HepG2 (cell line): Measurements from ENCODE around the gene CSTPP1. TPM values are rescaled to one million over a fixed set of nuclear protein-coding genes. Genes with fewer than 3 reads are reported as not detected.

Experiments used
- AHR ChIP-seq: IDR thresholded peaks from 2 replicates; pipeline ENCODE4 v1.6.1; 2018; ENCODE audit warnings: missing genetic modification reagents, missing compliant biosample characterization
- BCL6 ChIP-seq: IDR thresholded peaks from 2 replicates; pipeline ENCODE4 v1.6.1; 2016; ENCODE audit warnings: missing genetic modification reagents, missing compliant biosample characterization
- CBX2 ChIP-seq, 2 experiments: fragments of 200-600 bp in 1 of 2; sonication (generic); formaldehyde crosslinking in 1 of 2; IDR thresholded peaks; 2 replicates each; pipeline versions ENCODE4 v1.7.0 to v1.8.1; 2018 to 2022; ENCODE audit warnings: low read depth in 2 of 2, low read length in 1 of 2, mild to moderate bottlenecking in 1 of 2, missing genetic modification reagents in 1 of 2
- CEBPB ChIP-seq: IDR thresholded peaks from 2 replicates; pipeline ENCODE4 v1.6.1; 2011; ENCODE audit warnings: low read depth, low read length, improper control_type of control experiment, borderline replicate concordance
- CREM ChIP-seq, 2 experiments: sonication (generic) in 1 of 2; formaldehyde crosslinking in 1 of 2; IDR thresholded peaks; 2 replicates each; pipeline versions ENCODE4 v1.4.0 to v1.6.1; 2016 to 2020; ENCODE audit warnings: antibody characterized with exemption in 1 of 2, mild to moderate bottlenecking in 1 of 2, missing genetic modification reagents in 1 of 2
- GABPA ChIP-seq, 2 experiments: IDR thresholded peaks; 2 replicates each; pipeline ENCODE4 v1.6.1; 2011 to 2016; ENCODE audit warnings: low read depth in 2 of 2, low read length in 1 of 2, missing biosample characterization in 1 of 2, missing genetic modification characterization in 1 of 2
- GTF2F1 ChIP-seq: fragments of 150-350 bp; IDR thresholded peaks from 2 replicates; pipeline ENCODE4 v1.6.1; 2014; ENCODE audit warnings: low read length
- HNF4A ChIP-seq: sonication (generic); formaldehyde crosslinking; IDR thresholded peaks from 2 replicates; pipeline ENCODE4 v1.4.0; 2020; ENCODE audit warnings: missing genetic modification reagents
- JUNB ChIP-seq: sonication (generic); formaldehyde crosslinking; IDR thresholded peaks from 2 replicates; pipeline ENCODE4 v1.8.0; 2022; ENCODE audit warnings: missing genetic modification reagents, mild to moderate bottlenecking, borderline replicate concordance
- KDM2A ChIP-seq: sonication (generic); formaldehyde crosslinking; IDR thresholded peaks from 2 replicates; pipeline ENCODE4 v1.4.0; 2020; ENCODE audit warnings: low read depth, missing genetic modification reagents, borderline replicate concordance
- KLF12 ChIP-seq: sonication (generic); formaldehyde crosslinking; IDR thresholded peaks from 2 replicates; pipeline ENCODE4 v1.4.0; 2020; ENCODE audit warnings: missing genetic modification reagents, borderline replicate concordance
- NR2C2 ChIP-seq: sonication (generic); formaldehyde crosslinking; IDR thresholded peaks from 2 replicates; pipeline ENCODE4 v1.4.0; 2020; ENCODE audit warnings: missing genetic modification reagents, mild to moderate bottlenecking, moderate library complexity, borderline replicate concordance
- RNF2 ChIP-seq: fragments of 450-650 bp; conservative IDR thresholded peaks from 2 replicates; pipeline ENCODE4 v1.6.1; 2016; ENCODE audit warnings: low read depth
- SYNCRIP ChIP-seq: fragments of 200-400 bp; formaldehyde crosslinking; IDR thresholded peaks from 2 replicates; pipeline ENCODE4 v1.6.1; 2018; ENCODE audit warnings: mild to moderate bottlenecking, low read depth, low read length; ENCODE audit not compliant: insufficient read depth
- TCF7L2 ChIP-seq: IDR thresholded peaks from 2 replicates; pipeline ENCODE4 v1.6.1; 2011; ENCODE audit warnings: mild to moderate bottlenecking, low read depth, low read length, moderate library complexity
- TEAD2 ChIP-seq: sonication (generic); formaldehyde crosslinking; IDR thresholded peaks from 2 replicates; pipeline ENCODE4 v1.9.0; 2021; ENCODE audit warnings: missing genetic modification reagents
- YEATS2 ChIP-seq: sonication (generic); formaldehyde crosslinking; IDR thresholded peaks from 2 replicates; pipeline ENCODE4 v1.4.0; 2020; ENCODE audit warnings: missing genetic modification reagents, borderline replicate concordance
- ZIK1 ChIP-seq: sonication (generic); formaldehyde crosslinking; IDR thresholded peaks from 2 replicates; pipeline ENCODE4 v1.5.0; 2020; ENCODE audit warnings: mild to moderate bottlenecking, low read depth, missing genetic modification reagents, borderline replicate concordance
- ZMYM3 ChIP-seq: sonication (generic); formaldehyde crosslinking; IDR thresholded peaks from 2 replicates; pipeline ENCODE4 v1.5.1; 2020; ENCODE audit warnings: mild to moderate bottlenecking, missing genetic modification reagents
- ZNF205 ChIP-seq: IDR thresholded peaks from 2 replicates; pipeline ENCODE4 v1.6.1; 2018; ENCODE audit warnings: missing biosample characterization, missing genetic modification reagents
- ZNF577 ChIP-seq: sonication (generic); formaldehyde crosslinking; IDR thresholded peaks from 2 replicates; pipeline ENCODE4 v1.4.0; 2020; ENCODE audit warnings: mild to moderate bottlenecking, low read depth, missing genetic modification reagents, borderline replicate concordance
- ZNF598 ChIP-seq: sonication (generic); formaldehyde crosslinking; IDR thresholded peaks from 2 replicates; pipeline ENCODE4 v1.5.1; 2020; ENCODE audit warnings: mild to moderate bottlenecking, missing genetic modification reagents, borderline replicate concordance
- ZNF614 ChIP-seq: IDR thresholded peaks from 2 replicates; pipeline ENCODE4 v1.6.1; 2018; ENCODE audit warnings: missing biosample characterization, missing genetic modification reagents, inconsistent platforms, borderline replicate concordance
- polyA plus RNA-seq, 8 experiments: library from polyadenylated mRNA; depleted of rRNA in 3 of 8; stranded (reverse) in 7 of 8; unstranded in 1 of 8; fragments of >200 nt; fragmentation: Illumina TruSeq in 4 of 8; extraction: Trizol in 4 of 8; gene quantifications; 2 replicates each; pipeline versions ENCODE4 v1.2.1 to v1.2.3, GENCODE V29; 2011 to 2016; ENCODE audit warnings: low read depth in 4 of 8, missing spikeins in 1 of 8, mixed read lengths in 1 of 8; ENCODE audit not compliant: insufficient read depth in 1 of 8
- total RNA-seq, 5 experiments: library from RNA; depleted of rRNA; stranded (reverse); fragments of >200 nt; fragmentation: Illumina TruSeq; extraction: Trizol; gene quantifications; 2 replicates each; pipeline ENCODE4 v1.2.3, GENCODE V29; 2016; ENCODE audit warnings: low read depth in 1 of 5
- TF ChIP-seq, protein P1 (sequence below): IDR thresholded peaks from 2 replicates; pipeline ENCODE4 v1.6.1; 2016; ENCODE audit warnings: mild to moderate bottlenecking, missing biosample characterization, missing genetic modification reagents
- TF ChIP-seq, protein P2 (sequence below): sonication (generic); formaldehyde crosslinking; IDR thresholded peaks from 2 replicates; pipeline ENCODE4 v1.4.0; 2020; ENCODE audit warnings: missing genetic modification reagents

The CSTPP1 gene
- total and polyA plus RNA-seq, 2 of the 13 experiments (the other 11 are each of a cell fraction or from before 2014, with no cell fraction given), result 12.3 to 14.6 TPM

DNA sequence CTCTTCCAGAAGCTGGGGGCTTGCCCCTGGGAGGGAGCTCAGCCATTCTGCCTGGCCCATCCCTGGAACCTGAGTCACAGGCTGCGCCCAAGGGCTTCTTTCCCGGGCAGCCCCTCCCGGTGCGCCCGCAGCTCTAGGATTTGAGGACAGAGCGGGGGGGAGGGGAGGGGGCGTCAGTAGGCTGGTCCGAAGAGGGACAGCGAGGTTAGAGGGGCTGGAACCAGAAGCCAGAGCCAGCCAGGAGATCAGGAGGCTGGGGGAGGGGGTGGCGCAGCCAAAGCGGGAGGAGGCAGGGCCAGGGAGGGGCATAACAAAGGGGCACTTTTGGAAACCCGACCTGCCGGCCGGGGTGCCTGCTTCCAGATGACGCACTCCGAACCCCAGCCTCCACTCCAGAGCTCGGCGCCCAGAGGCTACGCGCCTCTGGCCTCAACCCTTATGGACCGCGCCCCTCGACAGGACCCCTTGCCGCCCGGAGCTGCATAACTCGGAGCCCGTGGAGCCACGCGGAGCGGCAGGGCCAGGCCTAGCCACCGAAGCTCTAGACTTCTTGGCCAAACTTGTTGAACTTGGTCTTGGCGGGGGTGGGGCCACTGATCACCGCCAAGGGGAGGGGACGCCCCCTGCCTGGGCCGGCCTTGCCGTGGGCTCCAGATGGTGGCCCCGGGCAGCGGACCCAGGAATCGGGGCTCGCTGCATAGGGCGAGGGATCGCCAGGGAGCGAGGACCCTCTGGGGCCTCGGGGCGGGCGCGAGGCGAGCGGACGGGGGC is 248.9 kb downstream of the CSTPP1 start (continued):
- peak; percentile 89; the same call in 1 of the 2 replicates for TF ChIP-seq KLF12
- no peak for TF ChIP-seq ZMYM3 (CRISPR knock-in tag)
- TF ChIP-seq KDM2A (CRISPR knock-in tag), result peak; percentile 55; the same call in 1 of the 2 replicates
- TF ChIP-seq ZNF577 (CRISPR knock-in tag), result 0 out of 2 replicates have a peak, but pooled peaks have one; percentile 40
- peak; percentile 19 for TF ChIP-seq BCL6 (CRISPR knock-in tag)
- TF ChIP-seq TCF7L2, result no peak
- TF ChIP-seq YEATS2 (CRISPR knock-in tag), result no peak
- no peak for TF ChIP-seq ZIK1 (CRISPR knock-in tag)
- no peak for TF ChIP-seq ZNF598 (CRISPR knock-in tag)
- TF ChIP-seq, protein P1, sequence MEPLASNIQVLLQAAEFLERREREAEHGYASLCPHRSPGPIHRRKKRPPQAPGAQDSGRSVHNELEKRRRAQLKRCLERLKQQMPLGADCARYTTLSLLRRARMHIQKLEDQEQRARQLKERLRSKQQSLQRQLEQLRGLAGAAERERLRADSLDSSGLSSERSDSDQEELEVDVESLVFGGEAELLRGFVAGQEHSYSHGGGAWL (CRISPR knock-in tag), result no peak
- TF ChIP-seq HNF4A (CRISPR knock-in tag), result no peak
- TF ChIP-seq CREM (IDR thresholded peaks at IDR 0.05), result no peak
- no peak for TF ChIP-seq CREM (CRISPR knock-in tag; IDR thresholded peaks at IDR 0.05)
- no peak for TF ChIP-seq RNF2
- TF ChIP-seq CEBPB, result no peak
- no peak; the same call in 1 of the 2 replicates for TF ChIP-seq NR2C2 (CRISPR knock-in tag)
- TF ChIP-seq, protein P2, sequence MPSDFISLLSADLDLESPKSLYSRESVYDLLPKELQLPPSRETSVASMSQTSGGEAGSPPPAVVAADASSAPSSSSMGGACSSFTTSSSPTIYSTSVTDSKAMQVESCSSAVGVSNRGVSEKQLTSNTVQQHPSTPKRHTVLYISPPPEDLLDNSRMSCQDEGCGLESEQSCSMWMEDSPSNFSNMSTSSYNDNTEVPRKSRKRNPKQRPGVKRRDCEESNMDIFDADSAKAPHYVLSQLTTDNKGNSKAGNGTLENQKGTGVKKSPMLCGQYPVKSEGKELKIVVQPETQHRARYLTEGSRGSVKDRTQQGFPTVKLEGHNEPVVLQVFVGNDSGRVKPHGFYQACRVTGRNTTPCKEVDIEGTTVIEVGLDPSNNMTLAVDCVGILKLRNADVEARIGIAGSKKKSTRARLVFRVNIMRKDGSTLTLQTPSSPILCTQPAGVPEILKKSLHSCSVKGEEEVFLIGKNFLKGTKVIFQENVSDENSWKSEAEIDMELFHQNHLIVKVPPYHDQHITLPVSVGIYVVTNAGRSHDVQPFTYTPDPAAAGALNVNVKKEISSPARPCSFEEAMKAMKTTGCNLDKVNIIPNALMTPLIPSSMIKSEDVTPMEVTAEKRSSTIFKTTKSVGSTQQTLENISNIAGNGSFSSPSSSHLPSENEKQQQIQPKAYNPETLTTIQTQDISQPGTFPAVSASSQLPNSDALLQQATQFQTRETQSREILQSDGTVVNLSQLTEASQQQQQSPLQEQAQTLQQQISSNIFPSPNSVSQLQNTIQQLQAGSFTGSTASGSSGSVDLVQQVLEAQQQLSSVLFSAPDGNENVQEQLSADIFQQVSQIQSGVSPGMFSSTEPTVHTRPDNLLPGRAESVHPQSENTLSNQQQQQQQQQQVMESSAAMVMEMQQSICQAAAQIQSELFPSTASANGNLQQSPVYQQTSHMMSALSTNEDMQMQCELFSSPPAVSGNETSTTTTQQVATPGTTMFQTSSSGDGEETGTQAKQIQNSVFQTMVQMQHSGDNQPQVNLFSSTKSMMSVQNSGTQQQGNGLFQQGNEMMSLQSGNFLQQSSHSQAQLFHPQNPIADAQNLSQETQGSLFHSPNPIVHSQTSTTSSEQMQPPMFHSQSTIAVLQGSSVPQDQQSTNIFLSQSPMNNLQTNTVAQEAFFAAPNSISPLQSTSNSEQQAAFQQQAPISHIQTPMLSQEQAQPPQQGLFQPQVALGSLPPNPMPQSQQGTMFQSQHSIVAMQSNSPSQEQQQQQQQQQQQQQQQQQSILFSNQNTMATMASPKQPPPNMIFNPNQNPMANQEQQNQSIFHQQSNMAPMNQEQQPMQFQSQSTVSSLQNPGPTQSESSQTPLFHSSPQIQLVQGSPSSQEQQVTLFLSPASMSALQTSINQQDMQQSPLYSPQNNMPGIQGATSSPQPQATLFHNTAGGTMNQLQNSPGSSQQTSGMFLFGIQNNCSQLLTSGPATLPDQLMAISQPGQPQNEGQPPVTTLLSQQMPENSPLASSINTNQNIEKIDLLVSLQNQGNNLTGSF (CRISPR knock-in tag), result no peak
- no peak for TF ChIP-seq ZNF205 (CRISPR knock-in tag)
- no peak for TF ChIP-seq ZNF614
- no peak for TF ChIP-seq GTF2F1
- no peak for TF ChIP-seq AHR
- TF ChIP-seq SYNCRIP, result no peak
- no peak for TF ChIP-seq GABPA (IDR thresholded peaks at IDR 0.05; ENCODE audit: low read depth, low read length)
- TF ChIP-seq GABPA (CRISPR knock-in tag; IDR thresholded peaks at IDR 0.05; ENCODE audit: low read depth), result no peak
- 0 out of 2 replicates have a peak, but pooled peaks have one; percentile 46 for TF ChIP-seq TEAD2 (CRISPR knock-in tag)
- TF ChIP-seq CBX2 (IDR thresholded peaks at IDR 0.05; ENCODE audit: low read depth, low read length), result no peak
- TF ChIP-seq CBX2 (CRISPR knock-in tag; IDR thresholded peaks at IDR 0.05; ENCODE audit: low read depth), result no peak
- TF ChIP-seq JUNB (CRISPR knock-in tag), result no peak
